T follicular helper cell (primary cell): ENCODE measurements around the gene SHISA5.

ENCODE experiments used
- DNase-seq: peaks from one replicate; pipeline ENCODE4 v3.0.0-alpha.2; 2020; ENCODE audit warnings: low read depth

Gene SHISA5

DNA sequence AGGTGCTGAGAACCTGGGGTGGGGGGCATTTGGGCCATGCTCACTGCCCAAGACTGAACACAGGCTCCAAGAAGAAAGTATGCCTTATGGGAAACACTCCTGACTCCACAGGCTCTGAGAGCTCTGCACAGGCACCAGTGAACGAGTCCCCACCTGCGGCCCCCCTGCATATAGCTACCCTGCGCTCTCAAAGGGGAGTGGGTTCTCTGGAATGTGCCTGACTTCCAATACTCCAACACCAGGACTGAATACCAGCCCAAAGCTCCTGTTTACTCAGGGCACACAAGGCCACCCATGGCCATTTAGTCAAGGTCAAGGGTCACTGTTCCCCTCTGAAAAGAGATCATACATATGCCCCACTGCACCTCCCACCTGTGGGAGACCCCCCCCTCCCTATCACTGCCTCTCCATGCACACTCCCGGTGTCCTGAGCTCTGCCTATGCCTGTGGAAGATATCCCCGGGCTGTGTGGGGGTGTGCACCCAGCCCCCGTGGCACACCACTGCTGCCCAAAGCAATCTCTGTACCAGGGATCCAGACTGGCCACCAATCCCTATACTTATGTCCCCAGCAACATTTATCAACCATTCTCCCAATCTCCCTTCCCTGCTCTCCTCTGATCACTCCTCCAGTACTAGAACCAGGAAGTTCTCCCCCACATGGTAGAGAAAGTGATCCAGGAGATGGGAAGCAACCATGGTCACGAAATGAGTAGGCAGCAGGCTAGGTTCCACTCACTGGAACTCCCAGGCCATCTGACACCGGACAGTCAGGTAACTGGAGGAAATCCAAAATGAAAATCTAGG lies 72.5 kb downstream of the SHISA5 start:
- DNase-seq, result no peak

DNA sequence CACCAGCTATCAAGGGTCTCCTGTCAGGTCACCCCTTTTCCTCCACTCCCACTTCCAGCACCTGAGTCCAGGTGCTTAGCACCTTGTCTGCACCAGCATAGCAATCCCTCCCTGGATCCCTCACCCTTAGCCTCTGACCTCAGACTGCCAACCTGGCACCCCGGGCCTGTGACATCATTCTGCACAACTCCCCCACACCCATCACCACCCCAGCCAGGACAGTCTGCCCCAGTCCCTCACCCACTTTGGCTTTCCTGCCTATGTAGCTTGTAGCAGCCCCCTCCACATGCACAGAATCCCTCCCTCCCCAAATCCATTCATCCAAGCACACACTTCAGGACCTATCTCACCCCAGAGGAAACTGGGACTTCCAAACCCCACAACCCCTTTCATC lies 73.3 kb downstream of the SHISA5 start:
- DNase-seq, result no peak

DNA sequence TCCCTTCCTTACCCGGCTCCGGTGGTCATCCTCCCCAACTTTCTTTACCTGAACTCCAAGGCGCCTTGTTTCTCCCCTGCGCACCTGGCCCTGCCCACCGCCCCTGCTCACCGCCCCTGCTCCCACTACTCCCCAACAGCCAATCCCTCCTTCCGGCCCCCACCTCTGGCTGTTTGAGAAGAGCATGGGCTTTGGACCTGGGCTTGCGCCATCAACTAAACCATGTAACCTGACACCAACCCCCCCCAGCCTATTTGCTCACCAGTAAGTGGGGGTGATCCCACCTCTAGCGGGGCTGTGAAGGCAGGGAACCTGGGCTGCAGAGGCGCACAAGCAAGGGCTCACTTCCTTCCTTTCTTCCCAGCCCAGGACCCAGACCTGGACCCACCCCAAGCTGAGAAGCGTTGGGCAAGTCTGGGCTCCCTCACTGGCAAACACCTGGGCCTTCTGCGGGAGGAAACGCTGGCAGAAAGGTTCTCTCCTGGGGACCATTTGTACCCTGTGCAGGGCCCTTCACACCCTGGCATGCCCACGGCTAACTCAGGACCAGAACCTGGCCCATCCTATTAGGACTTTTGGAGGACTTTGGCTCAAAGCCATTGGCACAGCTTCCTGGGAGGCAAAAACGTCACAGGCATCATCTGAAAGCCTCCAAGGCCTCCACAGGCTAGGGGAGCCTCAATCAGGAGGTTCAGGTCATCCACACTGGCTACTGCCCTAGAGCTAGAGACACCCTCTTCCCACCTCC lies 73.8 kb downstream of the SHISA5 start, which contains the start of gene PLXNB1:
Gene PLXNB1 (minus strand): TSS at position 127 of the 748 bp plus-strand sequence. CDS start 5,475 bp downstream, outside the sequence.
- no peak for DNase-seq

DNA sequence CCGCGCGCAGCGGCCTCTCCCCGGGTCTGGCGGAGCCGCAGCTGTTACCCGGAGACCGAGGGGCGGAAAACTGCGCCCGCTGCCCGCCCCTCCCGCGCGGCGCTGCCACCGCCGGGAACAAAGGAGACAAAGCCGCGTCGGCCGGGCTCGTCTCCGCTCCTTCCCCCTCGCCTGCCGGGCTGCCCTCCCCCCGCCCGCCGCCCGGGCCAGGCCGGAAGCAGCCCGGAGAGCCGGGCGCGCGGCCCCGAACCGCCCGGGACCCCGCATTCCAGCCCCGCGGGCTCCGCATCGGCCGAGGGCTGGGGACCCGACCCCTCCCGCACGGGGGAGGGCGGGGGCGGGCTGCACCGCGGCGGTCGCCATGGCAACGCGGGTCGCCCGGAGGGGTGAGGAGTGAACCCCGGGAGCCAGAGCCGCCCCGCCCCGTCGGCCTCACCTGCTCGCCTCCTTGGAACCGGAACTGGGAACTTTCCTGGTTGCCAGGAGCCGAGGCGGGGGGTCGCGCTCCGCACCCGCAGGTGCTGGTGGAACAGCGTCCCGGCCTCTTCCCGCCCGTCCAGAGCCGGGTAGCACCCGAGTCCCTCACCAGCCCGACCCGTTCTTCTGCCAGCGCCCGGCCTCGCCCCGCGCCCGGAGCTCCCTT lies 74.5 kb downstream of the SHISA5 start:
- peak; percentile 64 for DNase-seq

DNA sequence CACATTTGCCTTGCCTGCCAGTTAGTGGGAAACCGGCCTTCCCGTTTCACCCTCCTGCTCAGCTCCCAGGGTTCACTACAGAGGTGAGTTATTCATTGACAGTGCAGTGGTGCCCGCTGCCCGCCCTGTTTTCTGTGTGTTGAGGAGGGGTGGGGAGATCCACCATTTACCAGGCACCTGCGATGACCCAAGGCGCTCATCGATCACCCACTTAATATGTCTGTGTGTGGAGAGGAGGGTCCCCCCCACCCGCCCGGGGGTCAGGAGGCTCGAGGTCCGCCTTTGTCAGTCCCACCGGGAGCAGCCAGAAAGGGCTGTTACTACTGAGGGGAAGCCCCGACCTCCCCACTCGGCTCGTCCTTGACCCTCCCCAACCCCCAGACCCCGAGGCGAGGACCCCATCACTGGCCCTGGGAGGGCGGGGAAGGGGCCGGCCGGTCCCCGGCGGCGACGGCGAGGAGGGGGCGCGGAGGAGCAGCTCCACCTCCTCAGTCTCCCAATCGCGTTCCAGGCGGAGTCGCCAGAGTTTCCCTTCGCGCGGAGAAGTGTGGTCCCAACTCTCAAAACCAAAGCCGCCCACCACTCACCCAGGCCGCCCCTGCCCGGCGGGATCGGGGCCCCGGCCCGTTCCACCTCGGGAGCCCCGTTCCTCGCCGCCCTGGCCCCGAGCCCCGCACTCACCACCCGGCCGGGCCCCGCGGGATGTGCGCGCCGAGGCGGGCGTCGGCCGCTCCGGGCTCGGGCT lies 75.2 kb downstream of the SHISA5 start:
- no peak for DNase-seq

DNA sequence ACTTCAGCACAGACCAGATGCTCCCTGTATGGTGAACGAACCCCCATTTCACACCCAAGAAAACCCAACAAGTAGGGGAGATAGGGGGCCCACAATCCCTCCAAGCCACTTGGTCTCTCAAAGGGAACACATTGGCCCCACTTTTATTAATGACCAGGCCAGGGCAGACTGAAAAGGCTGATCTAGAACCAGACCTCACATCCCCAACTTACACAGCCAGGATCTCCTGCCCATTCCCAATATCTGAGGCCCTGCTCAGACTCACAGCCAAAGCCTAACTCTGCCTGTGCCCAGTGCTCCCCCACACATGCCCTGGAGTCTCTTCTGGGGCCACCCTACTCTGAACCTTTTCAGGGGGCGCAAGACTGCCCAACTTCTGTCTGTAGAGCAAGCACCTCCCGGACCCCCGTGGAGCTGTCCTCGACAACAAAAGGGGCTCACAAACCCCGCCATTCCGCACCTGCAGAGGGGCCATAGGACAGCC lies 75.8 kb downstream of the SHISA5 start:
- no peak for DNase-seq

DNA sequence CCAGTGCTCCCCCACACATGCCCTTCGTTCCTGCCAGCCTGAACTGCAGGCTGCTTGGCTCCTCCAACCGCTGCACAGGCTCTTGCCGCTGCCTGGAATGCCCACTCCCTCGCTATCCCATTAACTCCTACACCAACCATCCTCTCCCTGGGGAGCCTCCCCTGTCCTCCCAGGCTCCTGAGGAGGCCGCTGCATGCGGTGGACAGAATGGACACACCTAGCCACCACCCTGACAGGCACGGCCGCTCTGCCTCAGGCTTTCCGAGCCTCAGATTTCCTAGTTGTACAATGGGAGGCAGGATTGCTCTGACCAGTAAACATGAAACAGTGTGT lies 76.4 kb downstream of the SHISA5 start:
- DNase-seq, result no peak

DNA sequence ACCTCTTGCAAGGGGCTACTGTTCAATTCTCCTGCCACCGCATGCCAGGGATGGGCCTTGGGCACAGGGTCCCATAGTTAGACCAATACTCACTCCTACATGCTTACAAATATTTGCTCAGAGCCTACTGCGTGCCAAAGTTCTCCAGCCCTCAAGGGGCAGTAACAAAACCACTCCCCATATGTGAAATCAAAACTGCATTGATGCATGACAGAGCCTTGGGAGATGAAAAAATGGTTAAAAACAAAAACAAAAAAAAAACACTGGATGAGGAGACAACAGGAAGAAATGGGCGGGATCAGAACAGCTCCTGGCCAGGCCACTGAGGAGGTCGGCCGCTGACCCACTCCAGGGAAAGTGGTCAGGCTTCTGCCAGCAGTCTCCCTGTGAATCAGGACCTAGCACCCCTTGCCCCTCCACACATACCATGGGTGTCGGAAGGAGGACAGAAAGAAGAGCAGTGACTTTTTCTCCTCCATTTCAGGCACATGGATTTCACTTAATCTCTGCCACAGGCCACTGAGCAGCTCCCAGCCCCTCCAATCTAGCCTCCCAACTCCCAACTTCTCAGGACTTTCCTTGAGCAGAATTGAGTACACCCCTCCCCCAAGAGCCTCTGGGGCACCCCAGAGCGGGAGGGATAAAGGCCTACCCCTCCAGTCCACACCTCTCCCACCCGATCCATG lies 76.9 kb downstream of the SHISA5 start:
- DNase-seq, result no peak

DNA sequence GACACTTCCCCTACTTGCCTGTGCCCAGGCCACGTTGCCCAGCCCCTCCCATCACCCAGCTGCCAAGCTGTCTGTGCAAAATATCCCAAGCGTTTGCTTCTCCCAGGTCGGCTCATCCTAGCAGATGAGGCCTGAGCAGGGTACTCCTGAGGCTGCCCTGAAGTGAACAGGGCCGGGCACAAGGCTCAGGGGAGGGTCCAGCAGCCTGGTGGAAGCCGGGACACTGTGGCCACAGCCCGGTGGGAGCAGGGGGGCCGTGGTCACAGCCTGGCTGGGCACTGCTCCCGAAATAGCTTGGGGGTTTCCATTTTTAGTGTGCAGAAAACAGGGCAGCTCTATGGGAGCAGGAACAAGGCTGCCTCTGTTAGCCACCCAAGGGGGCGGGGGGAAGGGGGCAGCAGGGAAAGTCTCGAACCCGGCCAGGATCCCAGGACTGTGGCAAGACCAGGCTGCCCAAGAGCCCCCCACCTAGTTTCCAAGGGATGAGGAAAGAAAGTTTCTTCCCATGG lies 77.5 kb downstream of the SHISA5 start:
- no peak for DNase-seq

DNA sequence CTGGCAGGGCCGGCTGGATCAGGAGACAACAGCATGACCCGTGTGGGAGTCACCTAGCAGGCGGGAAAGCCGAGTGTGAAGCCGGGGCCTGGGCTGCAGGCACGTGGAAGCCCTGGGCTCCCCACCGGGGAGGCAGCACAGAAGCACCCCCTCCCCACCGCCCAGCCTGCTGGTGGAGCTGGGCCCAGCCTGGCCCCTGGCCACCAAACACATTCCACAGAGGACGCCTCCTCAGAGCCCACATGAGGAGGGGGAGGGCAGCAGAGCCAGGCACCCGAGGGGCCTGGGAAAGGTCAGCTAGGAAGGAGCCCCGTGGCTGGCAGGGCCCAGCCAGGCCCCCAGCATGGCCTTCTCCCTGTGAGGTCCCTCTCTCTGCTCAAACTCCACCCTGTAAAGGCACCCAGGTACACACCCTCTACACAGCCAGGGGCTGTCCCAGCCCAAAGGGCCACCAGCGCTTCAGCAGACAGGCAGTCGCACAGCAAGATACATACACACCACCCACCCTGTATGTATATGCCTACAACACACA lies 78.6 kb downstream of the SHISA5 start:
- no peak for DNase-seq

DNA sequence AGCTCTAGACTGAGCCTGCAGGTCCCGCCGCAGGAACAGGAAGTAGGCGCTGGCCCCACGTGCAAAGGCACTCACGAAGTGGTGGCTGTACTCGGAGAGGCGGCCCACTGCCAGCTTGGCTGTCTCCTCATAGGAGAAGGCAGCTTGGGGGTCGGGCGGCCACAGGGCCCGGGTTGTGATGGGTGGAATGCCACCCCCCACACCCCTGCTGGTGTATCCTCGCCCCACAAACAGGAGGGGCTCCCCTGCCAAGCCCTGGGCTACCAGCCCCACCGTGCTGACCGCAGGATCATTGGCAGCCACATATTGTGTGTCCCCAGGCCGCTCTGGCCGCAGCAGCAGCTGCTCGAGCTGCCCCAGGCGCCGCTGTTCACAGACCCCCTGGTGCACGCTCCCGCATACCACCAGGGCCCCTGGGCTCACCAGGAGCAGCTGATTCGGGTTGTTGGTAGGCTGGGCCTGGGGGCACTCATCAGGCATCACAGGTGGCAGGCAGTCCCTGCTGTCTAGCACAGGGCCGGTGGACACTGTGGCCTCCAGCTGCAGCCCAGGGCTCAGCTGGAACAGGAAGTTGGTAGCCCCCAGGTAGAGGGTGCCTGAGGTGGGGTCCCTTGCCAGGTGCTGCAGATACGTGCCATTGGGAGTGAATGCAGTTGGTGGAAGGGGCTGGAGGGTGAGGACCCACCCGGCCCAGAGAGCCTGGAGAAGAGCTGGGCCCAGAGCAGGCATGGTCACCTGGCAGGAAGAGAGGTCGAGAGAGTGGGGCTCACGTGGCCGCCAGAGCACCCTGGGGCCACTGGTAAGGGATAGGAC lies 79.9 kb downstream of the SHISA5 start:
- DNase-seq, result no peak

DNA sequence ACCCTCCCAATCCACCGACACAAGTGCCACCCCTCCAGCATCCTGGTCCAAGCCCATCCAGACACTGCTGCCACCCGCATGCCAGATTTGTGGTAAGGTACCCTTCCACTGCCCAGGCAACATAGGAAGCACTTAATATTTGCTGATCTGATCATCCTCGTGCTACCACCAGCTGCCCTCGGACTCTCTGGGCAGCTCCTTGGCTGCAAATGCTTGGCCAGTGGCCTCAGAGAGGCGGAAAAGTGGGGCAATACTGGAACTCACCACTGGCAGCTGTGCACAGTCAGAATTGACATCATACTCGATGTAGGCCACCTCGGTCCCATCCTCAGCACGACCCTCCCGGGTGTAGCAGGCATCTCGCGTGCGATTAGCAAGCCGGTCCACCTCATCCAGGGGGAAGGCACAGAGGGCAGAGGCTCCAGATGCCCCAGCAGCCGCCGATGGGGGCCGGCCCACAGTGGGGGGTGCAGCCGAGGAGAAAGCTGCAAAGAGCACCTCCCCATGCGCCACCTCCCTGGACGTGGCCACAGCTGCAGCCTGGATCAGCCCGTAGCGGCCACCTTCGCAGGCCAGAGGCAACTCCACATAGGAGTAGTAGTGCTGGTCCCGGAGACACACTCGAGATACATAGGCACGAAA lies 80.6 kb downstream of the SHISA5 start:
- DNase-seq, result no peak

DNA sequence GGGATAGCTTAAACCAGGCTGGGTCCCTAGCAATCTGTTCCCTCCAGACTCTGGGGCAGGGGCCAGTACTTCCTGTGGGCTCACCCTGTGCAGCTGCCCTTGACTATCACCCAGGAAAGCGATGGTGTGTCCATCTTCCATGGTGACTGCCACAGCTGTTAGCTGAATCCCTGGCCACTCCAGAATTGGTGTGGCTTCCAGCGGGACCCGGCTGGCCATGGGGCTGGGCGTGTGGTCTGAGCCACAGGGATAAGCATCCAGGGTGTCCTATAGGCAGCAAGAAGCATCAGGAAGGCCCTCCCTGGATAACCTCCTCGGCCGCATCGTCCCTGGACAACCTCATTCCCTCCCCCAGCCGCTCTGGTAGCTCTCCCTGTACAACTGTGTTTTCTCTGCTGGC lies 81.3 kb downstream of the SHISA5 start:
- no peak for DNase-seq

DNA sequence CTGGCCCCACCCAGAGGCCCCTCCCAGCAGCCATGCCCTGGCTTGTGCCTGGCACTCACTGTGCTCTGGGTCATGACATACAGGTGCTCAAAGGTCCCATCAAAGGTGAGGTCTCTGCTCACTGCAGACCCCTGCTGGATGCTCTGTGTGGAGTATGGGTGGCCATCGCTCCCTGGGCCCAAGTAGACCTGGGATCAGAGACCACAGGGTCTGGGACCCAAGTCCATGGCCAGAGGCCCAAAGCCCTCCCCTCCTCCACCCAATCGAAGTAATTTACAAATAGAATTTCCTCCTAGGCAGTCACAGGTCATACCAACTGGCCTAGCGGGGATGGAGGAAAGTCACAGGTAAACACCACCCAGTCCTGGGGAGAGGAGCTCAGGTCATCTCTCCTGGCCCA lies 81.7 kb downstream of the SHISA5 start:
- no peak for DNase-seq

DNA sequence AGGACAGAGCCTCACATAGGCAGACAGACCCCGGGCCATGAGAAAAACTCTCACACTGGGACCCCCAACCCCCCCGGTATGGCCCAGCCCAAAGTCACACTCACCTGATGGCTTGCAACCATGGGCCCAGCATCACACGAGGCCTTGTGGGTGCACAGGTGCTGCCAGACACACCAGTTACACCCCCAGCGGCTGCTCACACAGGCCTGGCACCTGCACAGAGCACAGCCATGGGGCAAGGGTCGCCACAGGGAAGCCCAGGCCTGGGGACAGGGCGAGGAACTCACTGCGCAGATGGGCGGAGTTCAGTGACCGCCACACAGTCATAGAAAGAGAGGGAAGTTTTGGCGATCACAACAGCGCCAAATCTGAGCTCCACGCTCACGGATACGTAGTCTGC lies 83.4 kb downstream of the SHISA5 start:
- DNase-seq, result no peak

DNA sequence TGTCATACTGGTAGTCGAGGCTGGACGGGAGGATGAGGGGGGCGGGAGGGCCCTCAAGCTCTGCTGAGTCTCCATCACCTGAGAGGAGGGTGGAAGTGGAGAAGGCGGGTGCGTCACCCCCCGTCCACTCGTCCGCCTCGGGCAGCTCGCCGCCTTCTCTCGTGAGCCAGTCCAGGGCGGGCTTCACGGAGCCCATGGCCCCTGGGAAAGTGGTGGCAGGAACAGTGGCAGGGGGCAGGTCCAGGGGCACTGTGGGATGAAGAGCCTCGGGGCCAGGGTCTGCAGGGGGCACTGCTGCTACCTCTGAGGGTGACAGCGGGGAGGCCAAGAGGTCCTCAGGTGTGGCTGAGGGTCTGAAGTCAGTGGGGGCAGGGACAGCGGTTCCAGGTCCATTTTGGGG lies 84.4 kb downstream of the SHISA5 start:
- no peak for DNase-seq

DNA sequence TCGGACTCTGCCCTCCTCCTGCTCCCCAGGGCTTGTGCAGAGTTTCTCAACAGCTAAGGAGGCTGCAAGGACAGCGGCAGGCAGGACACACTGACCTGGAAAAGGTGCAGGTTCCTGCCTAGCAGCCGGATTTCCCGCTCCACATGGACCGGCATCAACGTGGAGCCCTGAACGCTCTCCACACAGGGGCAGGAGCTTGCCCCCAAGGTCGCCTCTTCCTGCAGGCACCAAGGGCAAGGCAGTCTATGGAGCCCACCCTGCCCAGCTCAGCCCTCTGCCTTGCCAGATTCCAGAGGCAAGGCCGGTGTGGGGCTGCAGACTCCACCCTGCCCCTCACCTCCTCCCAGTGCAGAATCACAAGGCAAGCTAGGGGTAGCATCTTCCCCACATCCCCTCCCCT lies 84.8 kb downstream of the SHISA5 start:
- DNase-seq, result no peak

DNA sequence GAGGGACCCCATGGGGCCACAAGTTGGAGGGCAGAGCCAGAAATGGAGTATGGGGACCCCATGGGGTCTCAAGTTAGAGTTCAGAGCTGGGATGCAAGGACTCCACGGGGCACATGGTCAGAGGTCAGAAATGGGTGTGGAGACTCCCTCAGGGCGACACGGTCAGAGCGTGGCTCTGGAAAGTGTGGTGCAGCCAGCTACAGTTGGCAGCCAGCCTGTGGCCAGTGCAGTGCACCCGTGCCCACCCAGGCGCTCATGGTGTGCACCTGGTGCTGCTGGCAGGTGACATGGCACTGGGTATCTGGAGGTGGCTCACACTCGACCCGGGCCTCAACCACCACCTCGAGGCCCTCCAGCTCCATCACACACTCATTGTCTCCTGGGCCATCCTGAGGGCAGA lies 85.3 kb downstream of the SHISA5 start:
- no peak for DNase-seq

DNA sequence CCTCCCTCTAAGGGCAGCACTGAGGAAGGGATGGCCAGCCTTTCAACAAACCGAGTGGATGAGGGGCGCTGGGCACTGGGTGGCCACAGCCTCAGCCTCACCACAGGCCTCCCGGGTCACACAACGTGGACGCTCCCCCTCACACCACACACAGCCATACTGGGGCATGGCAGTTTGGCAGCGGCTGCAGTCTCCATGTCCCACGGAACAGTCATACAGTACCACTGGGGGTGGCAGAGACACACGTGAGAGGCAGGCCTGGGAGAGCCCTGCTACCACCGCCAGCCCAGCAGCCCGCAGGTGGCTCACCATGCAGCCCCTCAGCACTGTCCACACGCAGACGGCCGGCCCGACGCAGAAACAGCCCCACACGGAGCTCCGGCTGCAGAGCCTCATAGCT lies 85.8 kb downstream of the SHISA5 start:
- no peak for DNase-seq
